Globus pallidus (tissue), 1 donor: ENCODE results near the gene NUTM2A.
"Not testable (repeated sequence)": the region's sequence is repeated elsewhere in the genome, so short reads cannot be mapped to it uniquely, and the experiment has no call there.

ENCODE experiments used
- DNase-seq: peaks from one replicate; pipeline ENCODE4 v3.0.0-alpha.2; 2015; ENCODE audit warnings: low spot score

The NUTM2A gene

GRCh38 chr10:87247335-87247734, 22.1 kb downstream of the NUTM2A start:
- not testable (repeated sequence) for DNase-seq

- DNase-seq, result not testable (repeated sequence)
These were observed 23.6 kb downstream of the NUTM2A start for GRCh38 chr10:87248818-87249353.

DNA sequence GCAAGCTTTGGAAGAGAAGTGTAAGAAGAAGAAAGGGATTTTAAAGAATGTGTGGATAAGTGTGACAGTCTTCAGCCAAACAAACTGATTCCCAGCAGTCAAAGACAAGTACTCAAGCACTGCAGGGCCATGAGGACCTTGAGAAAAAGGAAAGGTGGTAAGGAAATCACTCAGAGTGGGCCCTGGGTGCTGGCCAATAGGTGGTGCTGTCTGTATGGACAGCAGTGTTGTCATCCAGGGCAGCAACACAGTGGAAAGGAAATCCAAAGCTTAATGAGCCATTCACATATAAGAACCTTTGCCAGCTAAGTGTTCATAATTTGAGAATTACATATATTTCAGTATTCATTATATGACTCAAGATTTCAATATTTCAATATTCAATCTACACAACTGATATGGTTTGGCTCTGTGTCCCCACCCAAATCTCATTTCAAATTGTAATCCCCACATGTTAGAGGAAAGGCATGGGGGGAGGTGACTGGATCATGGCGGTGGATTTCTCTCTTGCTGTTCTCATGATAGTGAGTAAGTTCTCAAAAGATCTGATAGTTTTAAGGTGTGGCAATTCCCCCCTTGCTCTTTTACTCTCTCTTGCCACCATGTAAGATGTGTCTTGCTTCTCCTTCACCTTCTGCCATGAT, 55.6 kb downstream of the NUTM2A start:
- not testable (repeated sequence) for DNase-seq
